ENCODE results near the gene HSPG2. TPM values are rescaled to one million over a fixed set of nuclear protein-coding genes. Genes with fewer than 3 reads are reported as not detected.

Gene HSPG2
- total RNA-seq, 1 donor from 2014 or later, result 152 TPM

DNA sequence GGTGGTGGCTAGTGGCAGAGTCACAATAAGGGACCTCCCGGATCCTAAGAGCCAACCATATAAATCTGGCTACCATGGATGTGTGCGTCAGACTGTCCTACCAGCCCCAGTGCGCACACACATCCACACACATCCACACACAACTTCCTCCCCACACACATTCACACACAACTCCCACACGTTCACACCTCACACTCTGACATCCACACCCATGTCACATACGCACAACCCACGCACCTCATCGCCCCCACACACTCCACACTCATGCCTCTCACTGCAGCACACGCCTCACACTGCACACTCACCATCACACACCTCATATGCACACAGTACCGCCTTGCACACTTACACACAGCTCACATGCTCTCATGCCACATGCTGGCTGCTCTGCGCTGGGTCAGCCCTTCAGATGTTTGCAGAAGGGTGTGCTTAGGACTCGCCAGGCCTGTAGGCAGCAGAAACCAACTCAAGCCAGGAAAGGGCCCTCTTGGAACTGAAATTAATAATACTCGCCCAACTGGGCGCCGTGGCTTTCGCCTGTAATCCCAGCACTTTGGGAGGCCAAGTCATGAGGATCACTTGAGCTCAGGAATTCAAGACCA is 122.0 kb downstream of the HSPG2 start:
- H3K36me3 ChIP-seq (ENCODE audit: control insufficient read depth in 3 of 3, insufficient read depth in 3 of 3, low read length in 3 of 3), result no peaks in the 10 kb centered on the region
- H3K4me3 ChIP-seq (ENCODE audit: low read length in 3 of 3), result no peak overlapping the region
- no peak overlapping the region for H3K27ac ChIP-seq (ENCODE audit: low read depth, low read length)
- H3K27me3 ChIP-seq (ENCODE audit: control insufficient read depth in 3 of 3, insufficient read depth in 3 of 3, low read length in 3 of 3), result peaks cover 0 to 18% (median 16%) of the 10 kb centered on the region in 3 donors
- H3K9me3 ChIP-seq (ENCODE audit: control insufficient read depth in 3 of 3, low read length in 3 of 3), result no peaks in the 10 kb centered on the region
- H3K4me1 ChIP-seq (ENCODE audit: control insufficient read depth in 3 of 3, insufficient read depth in 3 of 3, low read length in 3 of 3), result peaks cover 0 to 5% (median 3%) of the 10 kb centered on the region in 3 donors
- H3K9ac ChIP-seq (ENCODE audit: low read depth in 1 of 3, low read length in 3 of 3), result no peak overlapping the region

DNA sequence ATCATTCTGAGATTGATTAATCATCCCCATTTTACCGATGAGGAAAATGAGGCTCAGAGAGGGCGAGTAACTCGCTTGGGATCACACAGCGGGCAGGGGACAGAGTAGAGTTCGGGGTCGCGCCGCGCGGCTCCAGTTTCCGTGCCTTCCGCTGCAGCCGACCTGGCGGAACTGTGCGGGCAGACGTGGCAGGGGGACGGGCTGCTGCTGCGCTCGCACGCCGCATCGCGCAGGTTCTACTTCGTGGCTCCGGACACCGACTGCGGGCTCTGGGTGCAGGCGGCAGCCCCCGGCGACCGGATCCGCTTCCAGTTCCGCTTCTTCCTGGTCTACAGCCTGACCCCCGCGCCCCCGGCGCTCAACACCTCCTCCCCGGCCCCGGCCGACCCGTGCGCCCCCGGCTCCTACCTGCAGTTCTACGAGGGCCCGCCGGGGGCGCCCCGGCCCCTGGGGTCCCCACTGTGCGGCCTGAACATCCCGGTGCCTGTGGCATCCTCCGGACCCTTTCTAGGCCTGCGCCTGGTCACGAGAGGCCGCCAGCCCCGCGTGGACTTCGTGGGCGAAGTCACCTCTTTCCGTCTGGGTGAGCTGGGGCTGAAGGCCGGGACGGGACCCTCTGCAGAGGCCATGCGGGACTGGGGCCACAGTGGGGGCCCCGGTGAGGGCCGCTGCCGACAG is 122.7 kb downstream of the HSPG2 start:
- Histone ChIP-seq H3K4me3 (ENCODE audit: low read length in 3 of 3) (no peak overlapping the region), H3K9me3 (ENCODE audit: control insufficient read depth in 3 of 3, low read length in 3 of 3) (no peaks in the 10 kb centered on the region), H3K36me3 (ENCODE audit: control insufficient read depth in 3 of 3, insufficient read depth in 3 of 3, low read length in 3 of 3) (no peaks in the 10 kb centered on the region), H3K27ac (ENCODE audit: low read depth, low read length) (no peak overlapping the region), H3K9ac (ENCODE audit: low read depth in 1 of 3, low read length in 3 of 3) (no peak overlapping the region), H3K4me1 (ENCODE audit: control insufficient read depth in 3 of 3, insufficient read depth in 3 of 3, low read length in 3 of 3) (peaks cover 0 to 5% (median 3%) of the 10 kb centered on the region in 3 donors), H3K27me3 (ENCODE audit: control insufficient read depth in 3 of 3, insufficient read depth in 3 of 3, low read length in 3 of 3) (peaks cover 0 to 18% (median 16%) of the 10 kb centered on the region in 3 donors)

DNA sequence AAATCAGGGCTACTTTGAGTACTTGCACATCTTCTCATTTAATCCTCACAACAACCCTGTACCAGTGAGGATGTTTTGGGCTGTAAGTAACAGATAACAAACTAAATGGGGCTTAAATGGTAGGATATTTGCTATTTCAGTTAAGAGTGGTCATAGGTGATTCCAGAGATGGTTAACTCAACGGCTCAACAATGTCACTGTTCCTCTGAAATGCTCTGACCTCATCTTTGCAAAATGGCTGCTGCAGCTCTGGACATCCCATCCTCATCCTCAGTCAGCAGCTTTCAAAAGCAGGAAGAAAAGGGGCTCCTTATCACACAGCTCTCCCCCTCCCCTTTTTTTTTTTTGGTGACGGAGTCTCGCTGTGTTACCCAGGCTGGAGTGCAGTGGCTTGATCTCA is 123.6 kb downstream of the HSPG2 start:
- Histone ChIP-seq H3K4me1 (ENCODE audit: control insufficient read depth in 3 of 3, insufficient read depth in 3 of 3, low read length in 3 of 3) (peaks cover 0 to 5% (median 3%) of the 10 kb centered on the region in 3 donors), H3K36me3 (ENCODE audit: control insufficient read depth in 3 of 3, insufficient read depth in 3 of 3, low read length in 3 of 3) (no peaks in the 10 kb centered on the region), H3K27ac (ENCODE audit: low read depth, low read length) (no peak overlapping the region), H3K9ac (ENCODE audit: low read depth in 1 of 3, low read length in 3 of 3) (no peak overlapping the region), H3K4me3 (ENCODE audit: low read length in 3 of 3) (no peak overlapping the region), H3K27me3 (ENCODE audit: control insufficient read depth in 3 of 3, insufficient read depth in 3 of 3, low read length in 3 of 3) (peaks cover 0 to 18% (median 16%) of the 10 kb centered on the region in 3 donors), H3K9me3 (ENCODE audit: control insufficient read depth in 3 of 3, low read length in 3 of 3) (no peaks in the 10 kb centered on the region)

DNA sequence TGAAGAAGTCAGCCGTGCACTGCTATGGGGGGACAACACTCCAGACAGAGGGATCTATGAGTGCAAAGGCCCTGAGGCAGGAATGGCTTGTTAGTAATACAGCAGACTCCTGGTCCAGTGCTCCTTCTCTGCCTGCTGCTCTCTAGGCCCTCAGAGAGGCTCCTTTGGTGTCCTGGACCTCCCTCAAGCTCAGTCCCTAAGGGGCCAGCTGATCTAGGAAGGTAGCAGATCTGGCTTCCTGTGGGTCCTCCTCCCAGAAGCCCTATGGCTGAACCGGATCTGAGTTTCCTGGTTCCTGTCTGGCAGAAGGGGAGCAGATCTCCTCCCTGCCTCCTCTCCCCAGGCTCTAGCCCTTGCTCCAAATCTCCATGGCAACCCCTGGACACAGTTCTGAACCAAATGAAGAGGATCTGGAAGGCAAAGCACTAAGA is 125.2 kb downstream of the HSPG2 start, which contains the start of gene LDLRAD2:
Gene LDLRAD2, plus strand, starts transcription at position 391 of the 431 bp plus-strand sequence. CDS start 187 bp downstream, outside the sequence.
- H3K36me3 ChIP-seq (ENCODE audit: control insufficient read depth in 3 of 3, insufficient read depth in 3 of 3, low read length in 3 of 3), result no peaks in the 10 kb centered on the region
- H3K4me3 ChIP-seq (ENCODE audit: low read length in 3 of 3), result no peak within 1 kb of the TSS
- H3K27ac ChIP-seq (ENCODE audit: low read depth, low read length), result no peak within 1 kb of the TSS
- no peaks in the 10 kb centered on the region for H3K9me3 ChIP-seq (ENCODE audit: control insufficient read depth in 3 of 3, low read length in 3 of 3)
- H3K9ac ChIP-seq (ENCODE audit: low read depth in 1 of 3, low read length in 3 of 3), result no peak within 1 kb of the TSS
- peaks cover 0 to 18% (median 16%) of the 10 kb centered on the region in 3 donors for H3K27me3 ChIP-seq (ENCODE audit: control insufficient read depth in 3 of 3, insufficient read depth in 3 of 3, low read length in 3 of 3)
- H3K4me1 ChIP-seq (ENCODE audit: control insufficient read depth in 3 of 3, insufficient read depth in 3 of 3, low read length in 3 of 3), result peaks cover 0 to 3% (median 3%) of the 10 kb centered on the region in 3 donors

DNA sequence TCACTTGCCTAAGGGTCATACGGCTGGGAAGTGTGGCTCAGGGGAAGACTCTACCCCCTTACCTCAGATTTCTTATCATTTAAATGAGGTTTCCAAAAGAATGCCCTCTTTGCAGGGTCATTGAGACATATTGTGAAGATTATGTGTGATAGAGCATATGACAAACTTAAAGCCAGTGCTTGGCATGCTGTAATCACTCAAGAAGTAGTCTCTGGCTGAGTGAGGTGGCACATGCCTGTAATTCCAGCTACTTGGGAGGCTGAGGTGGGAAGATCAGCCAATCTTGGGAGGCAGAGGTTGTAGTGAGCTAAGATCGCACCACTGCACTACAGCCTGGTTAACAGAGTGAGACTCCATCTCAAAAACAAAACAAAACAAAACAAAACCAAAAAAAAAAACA is 132.6 kb downstream of the HSPG2 start:
- H3K27ac ChIP-seq (ENCODE audit: low read depth, low read length), result no peak overlapping the region
- no peak overlapping the region for H3K9ac ChIP-seq (ENCODE audit: low read depth in 1 of 3, low read length in 3 of 3)
- H3K27me3 ChIP-seq (ENCODE audit: control insufficient read depth in 3 of 3, insufficient read depth in 3 of 3, low read length in 3 of 3), result no peaks in the 10 kb centered on the region
- H3K36me3 ChIP-seq (ENCODE audit: control insufficient read depth in 3 of 3, insufficient read depth in 3 of 3, low read length in 3 of 3), result no peaks in the 10 kb centered on the region
- H3K4me3 ChIP-seq (ENCODE audit: low read length in 3 of 3), result no peak overlapping the region
- no peaks in the 10 kb centered on the region for H3K4me1 ChIP-seq (ENCODE audit: control insufficient read depth in 3 of 3, insufficient read depth in 3 of 3, low read length in 3 of 3)
- H3K9me3 ChIP-seq (ENCODE audit: control insufficient read depth in 3 of 3, low read length in 3 of 3), result no peaks in the 10 kb centered on the region

DNA sequence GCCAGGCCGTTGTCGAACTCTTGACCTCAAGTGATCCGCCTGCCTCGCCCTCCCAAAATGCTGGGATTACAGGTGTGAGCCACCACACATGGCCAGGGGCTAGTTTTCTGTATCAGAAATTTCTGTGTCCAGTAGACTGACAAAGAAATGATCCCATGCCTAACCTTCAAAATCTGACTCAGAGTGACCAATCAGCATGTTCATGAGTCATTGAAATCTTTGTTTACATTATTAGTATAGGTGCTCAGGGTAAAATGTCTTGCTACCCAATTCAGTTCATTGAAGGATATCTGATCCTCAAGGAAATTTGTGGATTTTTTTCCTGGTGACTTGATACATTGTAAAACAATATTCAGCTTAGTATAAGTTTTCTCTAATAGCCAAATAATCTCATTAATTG is 136.0 kb downstream of the HSPG2 start:
- H3K4me3 ChIP-seq (ENCODE audit: low read length in 3 of 3), result no peak overlapping the region
- H3K27ac ChIP-seq (ENCODE audit: low read depth, low read length), result no peak overlapping the region
- H3K27me3 ChIP-seq (ENCODE audit: control insufficient read depth in 3 of 3, insufficient read depth in 3 of 3, low read length in 3 of 3), result no peaks in the 10 kb centered on the region
- H3K4me1 ChIP-seq (ENCODE audit: control insufficient read depth in 3 of 3, insufficient read depth in 3 of 3, low read length in 3 of 3), result no peaks in the 10 kb centered on the region
- H3K9ac ChIP-seq (ENCODE audit: low read depth in 1 of 3, low read length in 3 of 3), result no peak overlapping the region
- no peaks in the 10 kb centered on the region for H3K36me3 ChIP-seq (ENCODE audit: control insufficient read depth in 3 of 3, insufficient read depth in 3 of 3, low read length in 3 of 3)
- no peaks in the 10 kb centered on the region for H3K9me3 ChIP-seq (ENCODE audit: control insufficient read depth in 3 of 3, low read length in 3 of 3)

DNA sequence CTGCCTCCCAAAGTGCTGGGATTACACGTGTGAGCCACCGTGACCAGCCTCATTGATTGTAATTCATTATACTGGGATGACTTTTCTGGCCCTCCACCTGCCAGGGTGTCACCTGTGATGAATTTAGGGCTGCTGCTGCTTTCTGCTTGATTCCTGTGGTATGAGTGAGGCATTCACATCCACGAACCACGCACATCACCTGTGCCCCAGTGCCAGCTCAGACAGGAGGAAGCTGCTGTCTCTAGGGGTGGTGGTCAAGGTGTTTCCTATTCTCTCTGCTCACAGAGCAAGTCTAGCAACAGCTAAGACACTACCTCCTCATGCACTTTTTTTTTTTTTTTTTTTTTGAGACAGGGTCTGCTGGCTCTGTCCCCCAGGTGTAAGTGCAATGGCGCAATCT is 137.4 kb downstream of the HSPG2 start:
- no peaks in the 10 kb centered on the region for H3K36me3 ChIP-seq (ENCODE audit: control insufficient read depth in 3 of 3, insufficient read depth in 3 of 3, low read length in 3 of 3)
- H3K4me1 ChIP-seq (ENCODE audit: control insufficient read depth in 3 of 3, insufficient read depth in 3 of 3, low read length in 3 of 3), result no peaks in the 10 kb centered on the region
- H3K27me3 ChIP-seq (ENCODE audit: control insufficient read depth in 3 of 3, insufficient read depth in 3 of 3, low read length in 3 of 3), result no peaks in the 10 kb centered on the region
- H3K27ac ChIP-seq (ENCODE audit: low read depth, low read length), result no peak overlapping the region
- H3K9ac ChIP-seq (ENCODE audit: low read depth in 1 of 3, low read length in 3 of 3), result no peak overlapping the region
- peaks cover 0 to 3% (median 0%) of the 10 kb centered on the region in 3 donors for H3K9me3 ChIP-seq (ENCODE audit: control insufficient read depth in 3 of 3, low read length in 3 of 3)
- H3K4me3 ChIP-seq (ENCODE audit: low read length in 3 of 3), result no peak overlapping the region

DNA sequence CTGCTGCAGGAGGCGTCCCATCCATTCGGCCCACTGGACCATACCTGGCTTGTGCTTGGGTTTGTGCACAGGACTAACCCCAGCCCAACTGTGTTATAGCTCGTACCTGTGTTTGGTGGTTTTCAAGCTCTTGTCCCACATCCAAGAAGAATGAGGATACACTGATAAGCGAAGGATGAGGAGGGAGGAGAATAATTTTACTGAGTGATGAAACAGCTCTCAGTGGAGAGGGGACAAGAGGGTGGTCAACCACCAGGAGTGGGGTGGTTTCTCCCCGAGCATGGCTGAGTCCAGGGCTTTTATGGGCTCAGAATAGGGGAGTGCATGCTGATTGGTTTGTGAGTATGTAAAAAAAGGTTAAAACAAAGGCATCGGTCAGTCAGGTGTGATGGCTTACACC is 142.0 kb downstream of the HSPG2 start:
- H3K9me3 ChIP-seq (ENCODE audit: control insufficient read depth in 3 of 3, low read length in 3 of 3), result peaks cover 0 to 3% (median 0%) of the 10 kb centered on the region in 3 donors
- no peaks in the 10 kb centered on the region for H3K27me3 ChIP-seq (ENCODE audit: control insufficient read depth in 3 of 3, insufficient read depth in 3 of 3, low read length in 3 of 3)
- no peak overlapping the region for H3K27ac ChIP-seq (ENCODE audit: low read depth, low read length)
- H3K4me3 ChIP-seq (ENCODE audit: low read length in 3 of 3), result no peak overlapping the region
- no peaks in the 10 kb centered on the region for H3K4me1 ChIP-seq (ENCODE audit: control insufficient read depth in 3 of 3, insufficient read depth in 3 of 3, low read length in 3 of 3)
- no peak overlapping the region for H3K9ac ChIP-seq (ENCODE audit: low read depth in 1 of 3, low read length in 3 of 3)
- no peaks in the 10 kb centered on the region for H3K36me3 ChIP-seq (ENCODE audit: control insufficient read depth in 3 of 3, insufficient read depth in 3 of 3, low read length in 3 of 3)

DNA sequence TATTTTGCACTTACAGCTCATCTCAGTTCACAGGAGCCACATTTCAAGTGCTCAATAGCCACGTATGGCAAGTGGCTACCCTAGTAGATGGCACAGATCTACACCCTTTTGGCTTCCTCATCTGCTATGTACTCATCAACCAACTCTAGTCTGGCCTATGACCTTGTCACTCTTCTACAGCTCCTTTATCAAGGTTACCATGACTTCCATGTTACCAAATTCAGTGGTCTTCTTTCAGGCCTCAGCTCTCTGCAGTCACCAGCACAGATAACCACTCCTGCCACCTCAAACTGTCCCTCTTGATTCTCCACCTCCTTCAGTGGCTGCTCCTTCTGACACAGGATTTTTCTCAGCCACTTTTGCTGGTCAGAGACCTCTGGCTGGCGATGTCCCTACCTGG is 142.5 kb downstream of the HSPG2 start:
- no peak overlapping the region for H3K4me3 ChIP-seq (ENCODE audit: low read length in 3 of 3)
- H3K9ac ChIP-seq (ENCODE audit: low read depth in 1 of 3, low read length in 3 of 3), result no peak overlapping the region
- no peak overlapping the region for H3K27ac ChIP-seq (ENCODE audit: low read depth, low read length)
- peaks cover 0 to 3% (median 0%) of the 10 kb centered on the region in 3 donors for H3K9me3 ChIP-seq (ENCODE audit: control insufficient read depth in 3 of 3, low read length in 3 of 3)
- H3K36me3 ChIP-seq (ENCODE audit: control insufficient read depth in 3 of 3, insufficient read depth in 3 of 3, low read length in 3 of 3), result no peaks in the 10 kb centered on the region
- H3K27me3 ChIP-seq (ENCODE audit: control insufficient read depth in 3 of 3, insufficient read depth in 3 of 3, low read length in 3 of 3), result no peaks in the 10 kb centered on the region
- no peaks in the 10 kb centered on the region for H3K4me1 ChIP-seq (ENCODE audit: control insufficient read depth in 3 of 3, insufficient read depth in 3 of 3, low read length in 3 of 3)

DNA sequence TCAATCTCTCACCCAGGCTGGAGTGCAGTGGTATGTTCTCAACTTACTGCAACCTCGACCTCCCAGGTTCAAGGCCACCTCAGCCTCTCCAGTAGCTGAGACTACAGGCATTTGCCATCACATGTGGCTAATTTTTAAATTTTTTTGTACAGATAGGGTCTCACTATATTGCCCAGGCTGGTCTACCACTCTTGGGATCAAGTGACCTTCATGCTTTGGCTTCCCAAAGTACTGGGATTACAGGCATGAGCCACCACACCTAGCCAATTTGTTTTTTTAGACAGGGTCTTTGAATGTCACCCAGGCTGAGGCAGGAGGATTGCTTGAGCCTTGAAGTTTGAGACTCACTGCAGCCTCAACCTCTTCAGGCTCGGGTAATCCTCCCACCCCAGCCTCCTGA is 144.0 kb downstream of the HSPG2 start:
- Histone ChIP-seq H3K9me3 (ENCODE audit: control insufficient read depth in 3 of 3, low read length in 3 of 3) (peaks cover 0 to 3% (median 0%) of the 10 kb centered on the region in 3 donors), H3K36me3 (ENCODE audit: control insufficient read depth in 3 of 3, insufficient read depth in 3 of 3, low read length in 3 of 3) (no peaks in the 10 kb centered on the region), H3K27me3 (ENCODE audit: control insufficient read depth in 3 of 3, insufficient read depth in 3 of 3, low read length in 3 of 3) (no peaks in the 10 kb centered on the region), H3K9ac (ENCODE audit: low read depth in 1 of 3, low read length in 3 of 3) (no peak overlapping the region), H3K4me3 (ENCODE audit: low read length in 3 of 3) (no peak overlapping the region), H3K4me1 (ENCODE audit: control insufficient read depth in 3 of 3, insufficient read depth in 3 of 3, low read length in 3 of 3) (no peaks in the 10 kb centered on the region), H3K27ac (ENCODE audit: low read depth, low read length) (no peak overlapping the region)
